Sigmoid colon (tissue), 3 donors: ENCODE results near the gene KIF23.

Experiments
- CTCF ChIP-seq, 4 experiments: fragments of 450-650 bp in 3 of 4; fragments of 200-600 bp in 1 of 4; IDR thresholded peaks; one replicate each; pipeline ENCODE4 v1.5.1; 2016 to 2019; ENCODE audit warnings: antibody characterized with exemption in 4 of 4, mild to moderate bottlenecking in 3 of 4, moderate library complexity in 2 of 4
- POLR2A ChIP-seq, 2 donors: fragments of 450-650 bp; IDR thresholded peaks; one replicate each; pipeline ENCODE4 v1.6.1; 2016; ENCODE audit warnings: antibody characterized with exemption in 2 of 2, mild to moderate bottlenecking in 2 of 2, moderate library complexity in 2 of 2

GRCh38 chr15:69434238-69434637 is 20.1 kb downstream of the KIF23 start:
- TF ChIP-seq POLR2A (IDR thresholded peaks at IDR 0.05) (no peak), CTCF (IDR thresholded peaks at IDR 0.05) (no peak)
